Inferior parietal cortex (tissue), 1 donor: ENCODE results near the gene GABBR2.

Experiments
- DNase-seq: peaks from one replicate; pipeline ENCODE4 v3.0.0-alpha.2; 2016; ENCODE audit errors: extremely low spot score

GABBR2 gene

GRCh38 chr9:98721643-98722042 lies 12.9 kb upstream of the GABBR2 start:
- no peak for DNase-seq

DNA sequence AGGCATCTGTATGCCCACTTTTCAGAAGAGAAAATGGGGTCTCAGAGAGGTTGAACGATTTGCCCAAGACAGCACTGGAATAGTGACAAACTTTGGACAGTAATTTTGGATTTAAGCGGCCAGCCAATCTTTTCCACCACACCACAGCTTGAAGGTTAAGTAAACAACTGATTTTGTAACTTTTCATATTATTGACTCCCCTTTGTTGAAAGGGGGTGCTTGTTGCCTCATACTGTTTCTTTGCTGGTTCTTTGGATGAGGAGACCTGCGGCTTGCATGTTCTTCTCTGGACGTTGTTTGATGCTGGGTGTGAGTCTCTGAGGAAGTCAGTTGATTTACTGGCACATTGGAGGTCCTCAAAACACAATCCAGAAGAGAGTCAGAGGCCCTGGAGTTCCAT lies 11.7 kb upstream of the GABBR2 start:
- DNase-seq: no peak

DNA sequence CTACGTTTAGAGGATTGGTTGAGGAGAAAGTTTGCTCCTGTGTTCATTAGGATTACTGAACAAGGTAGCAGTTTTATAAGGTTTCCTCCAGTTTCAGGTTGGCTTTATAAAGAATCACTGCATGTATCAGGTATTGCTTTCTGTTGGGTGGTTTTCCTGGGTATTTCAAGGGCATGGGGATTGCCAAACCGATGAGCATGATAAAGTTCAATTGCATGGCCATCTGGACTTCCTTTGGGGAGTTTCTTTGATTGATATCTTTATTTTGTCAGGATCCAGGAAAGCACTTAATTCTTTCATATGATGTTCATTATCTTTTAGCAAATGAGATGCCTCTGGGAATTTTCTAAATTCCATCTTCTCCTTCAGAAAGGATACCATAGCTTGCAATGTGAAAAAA lies 10.3 kb upstream of the GABBR2 start:
- no peak for DNase-seq

- DNase-seq: no peak
These were observed 6.1 kb upstream of the GABBR2 start for GRCh38 chr9:98714833-98715232.

GRCh38 chr9:98712987-98713386 lies 4.3 kb upstream of the GABBR2 start:
- DNase-seq: no peak

DNA sequence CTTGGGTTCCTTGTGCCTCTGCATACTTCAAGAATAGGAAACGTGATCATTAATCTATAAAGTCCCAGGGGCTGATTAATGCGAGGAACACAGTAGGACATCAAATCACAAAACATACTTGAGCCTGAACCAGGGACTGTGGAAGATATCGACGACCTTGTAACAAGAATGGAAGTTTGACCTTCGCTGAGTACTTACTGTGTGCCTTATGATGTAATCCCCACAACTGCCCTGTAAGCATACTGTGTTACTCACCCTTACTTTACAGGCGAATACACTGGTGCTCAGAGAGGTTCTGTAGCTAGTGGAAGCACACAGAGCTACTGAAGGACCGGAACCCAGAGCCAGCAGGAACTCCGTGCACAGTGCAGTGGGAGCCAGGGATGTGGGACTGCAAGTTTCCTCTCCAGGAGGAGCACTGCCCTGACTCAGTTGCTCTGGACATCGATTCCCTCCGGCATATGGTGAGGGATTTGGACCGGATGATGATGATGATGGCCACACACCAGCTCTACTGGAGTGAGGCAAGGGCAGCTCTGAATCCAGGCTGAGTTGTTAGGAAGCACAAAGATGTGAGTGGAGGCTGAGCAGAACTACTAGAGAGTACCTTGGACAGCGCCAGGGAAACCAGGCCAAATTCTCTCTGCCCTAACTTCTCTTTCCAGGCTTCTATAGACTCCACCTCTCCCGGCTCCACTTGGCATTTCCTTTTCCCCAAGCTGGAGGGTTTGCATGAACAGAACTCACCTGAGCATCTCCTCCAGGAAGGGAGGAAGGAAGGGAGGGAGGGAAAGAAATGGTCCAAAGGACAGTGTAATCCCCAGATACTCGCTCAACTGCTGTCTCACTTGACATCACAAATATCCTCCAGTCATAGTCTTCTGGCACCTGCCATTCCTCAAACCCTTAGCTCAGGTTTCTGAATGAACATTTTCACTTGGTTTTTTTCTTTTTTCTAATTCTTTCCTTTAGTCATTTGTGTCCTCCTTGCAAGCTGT lies 1.5 kb upstream of the GABBR2 start:
- no peak for DNase-seq

DNA sequence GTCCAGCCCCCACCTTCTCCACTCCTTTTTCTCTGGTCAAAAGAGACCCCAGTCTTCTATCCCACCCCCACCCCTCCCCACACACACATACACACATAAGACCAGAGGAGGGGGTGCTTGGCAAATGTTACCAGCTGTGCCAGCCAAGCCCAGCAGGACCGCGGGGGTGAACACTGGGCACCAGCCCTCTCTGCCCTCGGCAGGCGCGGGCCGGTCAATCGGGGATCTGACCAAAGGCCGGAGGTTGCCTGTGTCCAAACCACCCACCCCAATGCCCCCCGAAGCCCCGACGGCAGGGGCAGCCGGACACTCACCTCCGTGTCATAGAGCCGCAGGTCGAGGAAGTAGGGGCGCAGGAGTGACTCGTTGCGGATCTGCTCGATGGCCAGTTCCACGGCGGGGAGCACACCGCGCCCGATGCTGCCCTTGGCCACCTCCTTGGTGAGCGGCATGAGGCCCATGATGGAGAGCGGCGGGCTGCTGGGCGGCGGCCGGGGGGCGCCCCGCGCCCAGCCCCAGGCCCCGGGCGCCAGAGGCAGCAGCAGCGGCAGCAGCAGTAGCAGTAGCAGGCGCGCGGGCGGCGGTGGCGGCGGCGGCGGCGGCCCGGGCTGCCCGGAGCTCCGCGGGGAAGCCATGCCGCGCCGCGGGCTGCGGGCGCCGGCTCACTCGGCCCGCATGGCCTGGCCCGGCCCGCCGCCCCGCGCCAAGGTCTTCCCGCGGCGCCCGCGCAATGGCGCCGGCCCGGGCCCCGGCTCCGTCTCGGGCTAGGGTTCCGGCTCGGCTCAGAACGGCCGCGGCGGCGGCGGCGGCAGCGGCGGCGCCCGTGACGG lies 417 bp downstream of the GABBR2 start:
- no peak for DNase-seq

DNA sequence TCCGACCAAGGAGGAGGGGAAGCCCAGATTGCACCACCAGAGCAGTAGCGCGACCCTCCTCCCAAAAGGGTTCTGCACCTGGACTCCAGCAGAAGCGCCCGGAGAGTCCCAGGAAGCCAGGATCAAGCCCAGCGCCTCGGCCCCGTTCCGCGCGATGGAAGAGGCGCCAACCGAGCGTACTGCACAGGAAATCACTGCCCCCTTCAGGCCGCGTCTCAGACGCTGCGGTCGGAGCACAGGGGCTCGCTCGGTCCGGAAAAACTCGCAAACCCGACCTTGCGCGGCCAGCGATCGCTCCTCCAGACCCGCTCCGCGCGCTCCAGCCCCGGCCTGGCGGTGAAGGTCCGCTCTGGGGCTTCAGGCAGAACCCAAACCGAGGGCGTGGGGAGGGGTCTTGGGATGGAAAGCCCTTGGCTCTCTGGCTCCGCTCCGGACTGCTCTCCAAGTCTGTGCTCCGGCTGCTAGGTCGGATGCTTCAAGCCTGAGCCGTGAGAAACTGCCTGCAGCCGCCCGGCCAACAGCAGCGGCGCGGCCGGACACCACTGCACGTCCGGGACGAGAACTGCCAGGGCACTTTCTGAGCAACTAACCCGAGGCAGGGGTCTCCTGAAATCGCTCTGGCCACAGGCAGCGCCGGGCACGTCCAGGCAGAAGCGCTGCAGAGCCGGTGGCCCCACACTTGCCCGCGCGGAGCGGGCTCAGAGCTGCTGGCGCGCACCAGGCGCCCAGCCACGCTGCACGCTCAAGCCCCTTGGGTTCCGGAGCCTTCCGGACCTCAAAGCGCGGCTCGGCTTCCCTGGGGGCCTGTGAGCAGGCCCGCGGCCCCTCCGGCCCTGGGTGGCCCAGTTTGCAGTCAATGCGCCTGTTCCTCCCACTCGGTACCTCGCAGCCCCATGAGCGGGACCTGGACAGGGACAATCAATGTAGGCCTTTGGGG lies 1.3 kb downstream of the GABBR2 start:
- peak; percentile 54 for DNase-seq

- peak; percentile 37 for DNase-seq
These were observed 2.0 kb downstream of the GABBR2 start for GRCh38 chr9:98706651-98707165.

- no peak for DNase-seq
These were observed 5.8 kb downstream of the GABBR2 start for GRCh38 chr9:98702835-98703380.

DNA sequence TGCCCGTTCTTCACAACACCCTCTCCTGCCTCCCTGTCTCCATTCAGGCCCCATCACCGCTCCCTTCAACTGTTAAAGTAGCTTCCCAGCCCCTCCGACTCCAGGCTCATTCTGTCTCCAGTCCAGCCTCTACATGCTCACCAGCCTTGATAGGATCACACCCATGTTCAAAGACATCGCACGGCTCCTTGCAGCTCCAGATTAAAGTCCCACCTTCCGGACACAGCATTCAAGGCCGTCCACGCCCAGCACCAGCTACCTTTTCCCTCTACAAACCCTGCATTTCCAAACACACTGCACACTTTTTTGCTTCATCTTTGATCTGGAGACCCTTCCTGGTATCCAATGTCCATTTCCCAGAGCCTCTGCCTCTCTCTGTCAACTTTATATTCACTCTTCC lies 6.4 kb downstream of the GABBR2 start:
- no peak for DNase-seq

DNA sequence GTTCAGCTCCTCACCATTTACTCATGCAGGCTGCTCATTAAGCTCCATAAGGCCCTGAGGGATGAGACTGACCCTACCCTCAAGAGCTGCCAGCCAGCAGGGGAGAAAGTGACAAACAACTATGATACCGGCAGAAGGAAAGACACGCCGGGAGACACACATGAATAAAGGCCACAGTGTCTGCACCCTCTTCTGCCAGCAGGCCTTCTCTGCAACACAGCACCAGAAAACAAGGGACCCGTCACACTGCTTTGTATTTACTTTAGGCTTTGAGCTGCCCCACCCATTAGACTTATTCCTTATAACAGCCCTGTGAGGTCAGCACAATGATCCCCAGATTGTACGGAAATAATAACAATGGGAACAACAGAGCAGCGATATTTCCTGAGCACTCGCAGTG lies 7.2 kb downstream of the GABBR2 start:
- no peak for DNase-seq

GRCh38 chr9:98700801-98701200 lies 7.9 kb downstream of the GABBR2 start:
- DNase-seq: no peak

- DNase-seq: no peak
These were observed 9.9 kb downstream of the GABBR2 start for GRCh38 chr9:98698856-98699255.

DNA sequence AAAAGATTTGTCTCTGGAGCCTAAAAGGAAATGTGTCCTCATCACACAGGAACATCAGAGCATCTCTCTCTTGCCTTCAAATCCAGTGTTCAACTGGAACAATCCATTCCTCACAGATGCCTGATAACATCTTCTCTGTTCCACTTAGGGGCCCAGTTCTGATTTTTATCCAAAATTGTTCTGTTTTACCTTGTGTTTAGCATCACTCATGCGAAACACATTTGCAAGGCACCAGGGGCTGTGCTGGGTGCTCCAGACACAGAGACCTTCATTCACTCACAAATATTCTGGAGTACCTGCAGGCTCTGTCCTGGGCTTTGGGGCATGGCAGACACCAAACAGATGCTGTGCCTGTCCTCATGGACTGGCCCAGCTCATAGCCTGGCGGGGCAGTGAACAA lies 13.8 kb downstream of the GABBR2 start:
- no peak for DNase-seq

DNA sequence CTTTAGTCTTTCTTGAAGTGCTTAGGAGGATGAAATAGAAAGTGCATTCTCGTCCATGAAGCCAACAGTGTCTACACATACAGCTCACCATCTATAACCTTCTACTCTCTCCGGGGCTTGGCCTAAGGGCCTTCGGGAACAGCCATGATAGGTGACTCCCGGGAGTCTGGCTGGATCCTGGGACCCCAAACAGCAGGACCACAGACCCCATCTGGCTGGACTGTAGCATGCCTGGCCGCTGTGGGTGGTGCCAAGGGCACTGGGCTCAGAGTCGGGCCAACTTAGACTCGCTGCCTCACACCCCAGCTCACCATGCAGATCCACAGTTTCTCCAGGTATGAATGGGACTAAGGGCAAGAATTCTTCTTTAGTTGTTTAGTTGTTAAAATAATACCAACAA lies 16.3 kb downstream of the GABBR2 start:
- DNase-seq: no peak

GRCh38 chr9:98691890-98692289 lies 16.8 kb downstream of the GABBR2 start:
- DNase-seq: no peak

- DNase-seq: no peak
These were observed 18.0 kb downstream of the GABBR2 start for GRCh38 chr9:98690686-98691085.

GRCh38 chr9:98688710-98689495 lies 19.8 kb downstream of the GABBR2 start:
- DNase-seq: no peak

DNA sequence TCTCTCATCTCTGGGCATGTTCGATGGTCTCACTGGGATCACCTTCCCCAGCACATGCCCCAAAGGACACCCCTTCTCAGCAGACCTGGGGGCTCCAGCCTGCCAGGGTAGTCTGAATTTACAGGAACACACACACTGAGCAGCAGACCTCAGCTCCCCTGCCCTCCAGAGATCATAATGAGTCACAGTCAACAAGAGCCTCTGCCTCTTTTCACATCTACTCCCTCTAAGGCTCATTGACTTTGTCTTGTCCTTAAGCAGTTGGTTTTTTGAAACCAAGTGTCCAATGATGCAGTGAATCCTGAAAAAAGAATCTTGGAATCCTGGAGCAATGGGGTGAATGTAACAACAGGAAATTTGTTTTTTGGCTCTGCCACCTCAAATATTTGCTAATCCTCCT lies 20.8 kb downstream of the GABBR2 start:
- no peak for DNase-seq
